Keratinocyte (primary cell): ENCODE results near the gene NASP. TPM values are rescaled to one million over a fixed set of nuclear protein-coding genes. Genes with fewer than 3 reads are reported as not detected.

ENCODE experiments used
- DNase-seq: peaks from one replicate; pipeline ENCODE4 v3.0.0-alpha.2; 2011; ENCODE audit warnings: low read depth, missing footprints, low spot score
- FAIRE-seq: peaks from 2 replicates; lab custom pipeline; 2011; peaks lifted over from hg19 to GRCh38; lab: Jason Lieb, UNC
- H2AFZ ChIP-seq: 2 replicates; pipeline ENCODE4 v1.6.0; 2012; ENCODE audit warnings: low read length, control low read depth, inconsistent platforms; ENCODE audit not compliant: control insufficient read depth
- H3K27ac ChIP-seq: 2 replicates; pipeline ENCODE4 v1.5.1; 2011; ENCODE audit warnings: low read length; ENCODE audit not compliant: control insufficient read depth, insufficient read depth
- H3K27me3 ChIP-seq: 3 replicates; pipeline ENCODE4 v1.6.0; 2011; ENCODE audit warnings: low read length; ENCODE audit not compliant: control insufficient read depth, insufficient read depth; ENCODE audit errors: extremely low read depth
- H3K36me3 ChIP-seq, 2 experiments: 2 replicates in 1 of 2; 3 replicates in 1 of 2; pipeline ENCODE4 v1.5.1; 2011; ENCODE audit warnings: low read length in 2 of 2, mild to moderate bottlenecking in 1 of 2; ENCODE audit not compliant: control insufficient read depth in 2 of 2, insufficient read depth in 2 of 2; ENCODE audit errors: extremely low read depth in 1 of 2
- H3K4me1 ChIP-seq: 3 replicates; pipeline ENCODE4 v1.5.1; 2011; ENCODE audit warnings: low read length; ENCODE audit not compliant: control insufficient read depth, insufficient read depth; ENCODE audit errors: extremely low read depth
- H3K4me2 ChIP-seq: 3 replicates; pipeline ENCODE4 v1.6.0; 2011; ENCODE audit warnings: low read depth, low read length; ENCODE audit not compliant: control insufficient read depth, insufficient read depth; ENCODE audit errors: extremely low read depth
- H3K4me3 ChIP-seq, 3 experiments: fragments of 200-600 bp in 1 of 3; sonication (generic) in 1 of 3; 2 replicates in 2 of 3; 3 replicates in 1 of 3; pipeline ENCODE4 v1.5.1; 2011 to 2016; ENCODE audit warnings: low read length in 3 of 3, mild to moderate bottlenecking in 3 of 3, control low read depth in 2 of 3, inconsistent platforms in 1 of 3, low read depth in 1 of 3, mixed read lengths in 1 of 3, mixed run types in 1 of 3, moderate library complexity in 1 of 3; ENCODE audit not compliant: control insufficient read depth in 2 of 3, insufficient read depth in 2 of 3; ENCODE audit errors: extremely low read depth in 1 of 3
- H3K79me2 ChIP-seq: 2 replicates; pipeline ENCODE4 v1.6.0; 2012; ENCODE audit warnings: low read length; ENCODE audit not compliant: control insufficient read depth, insufficient read depth
- H3K9ac ChIP-seq: 3 replicates; pipeline ENCODE4 v1.6.0; 2011; ENCODE audit warnings: low read length; ENCODE audit not compliant: control insufficient read depth, insufficient read depth; ENCODE audit errors: extremely low read depth
- H3K9me1 ChIP-seq: 3 replicates; pipeline ENCODE4 v1.6.0; 2011; ENCODE audit warnings: low read length; ENCODE audit not compliant: control insufficient read depth, insufficient read depth; ENCODE audit errors: extremely low read depth
- H3K9me3 ChIP-seq: 2 replicates; pipeline ENCODE4 v1.5.1; 2012; ENCODE audit warnings: low read depth, low read length; ENCODE audit not compliant: control insufficient read depth
- H4K20me1 ChIP-seq: 3 replicates; pipeline ENCODE4 v1.6.0; 2011; ENCODE audit warnings: low read length; ENCODE audit not compliant: control insufficient read depth, insufficient read depth; ENCODE audit errors: extremely low read depth
- EZH2 ChIP-seq: IDR thresholded peaks from one replicate; pipeline ENCODE4 v1.6.1; 2012; ENCODE audit warnings: inconsistent platforms, mild to moderate bottlenecking, low read length, moderate library complexity
- dilution Hi-C: fragments of 300-500 bp; cut with MboI; formaldehyde crosslinking; loops from one replicate; pipeline ENCODE4 v1.7.0; 2020; ENCODE audit warnings: low sequenced_read_pairs; ENCODE audit not compliant: extremely low pct_ligation_motif_present
- polyA plus RNA-seq, 5 experiments: library from polyadenylated mRNA; depleted of rRNA in 3 of 5; stranded (reverse) in 3 of 5; stranded (forward) in 1 of 5; unstranded in 1 of 5; fragments of >200 nt; gene quantifications; 1 replicate in 1 of 5; 2 replicates in 3 of 5; 3 replicates in 1 of 5; pipeline versions ENCODE4 v1.2.1 to v1.2.3, GENCODE V29; 2011 to 2012; ENCODE audit warnings: missing spikeins in 2 of 5, low read depth in 1 of 5, low replicate concordance in 1 of 5
- TF ChIP-seq, protein P1 (sequence below), 3 experiments: IDR thresholded peaks in 1 of 3; conservative IDR thresholded peaks in 1 of 3; optimal IDR thresholded peaks in 1 of 3; 2 replicates in 2 of 3; 3 replicates in 1 of 3; pipeline versions ENCODE3 to v1.5.1; 2011; ENCODE audit warnings: low read length in 3 of 3, mild to moderate bottlenecking in 3 of 3, moderate library complexity in 2 of 3, control low read depth in 1 of 3, inconsistent platforms in 1 of 3; ENCODE audit not compliant: insufficient read depth in 2 of 3; ENCODE audit errors: extremely low read depth in 1 of 3

Gene NASP
- polyA plus RNA-seq, 1 donor (not counting 4 experiments of a cell fraction or from before 2014, with no cell fraction given) = 61.7 TPM

GRCh38 chr1:45542591-45542990, 41.2 kb upstream of the NASP start:
- DNase-seq (no peak), FAIRE-seq (no peak)
- Histone ChIP-seq H3K4me3 (no peak overlapping the region), H3K36me3 (no peaks in the 10 kb centered on the region), H3K27me3 (no peaks in the 10 kb centered on the region), H3K27ac (no peak overlapping the region), H3K79me2 (no peaks in the 10 kb centered on the region), H3K4me2 (no peak overlapping the region), H4K20me1 (no peaks in the 10 kb centered on the region), H3K9ac (no peak overlapping the region), H3K9me1 (no peaks in the 10 kb centered on the region), H3K9me3 (no peaks in the 10 kb centered on the region), H3K4me1 (no peaks in the 10 kb centered on the region), H2AFZ (no peak overlapping the region)
- dilution Hi-C loops = no loop called here
- TF ChIP-seq EZH2 = no peak
- TF ChIP-seq, protein P1, sequence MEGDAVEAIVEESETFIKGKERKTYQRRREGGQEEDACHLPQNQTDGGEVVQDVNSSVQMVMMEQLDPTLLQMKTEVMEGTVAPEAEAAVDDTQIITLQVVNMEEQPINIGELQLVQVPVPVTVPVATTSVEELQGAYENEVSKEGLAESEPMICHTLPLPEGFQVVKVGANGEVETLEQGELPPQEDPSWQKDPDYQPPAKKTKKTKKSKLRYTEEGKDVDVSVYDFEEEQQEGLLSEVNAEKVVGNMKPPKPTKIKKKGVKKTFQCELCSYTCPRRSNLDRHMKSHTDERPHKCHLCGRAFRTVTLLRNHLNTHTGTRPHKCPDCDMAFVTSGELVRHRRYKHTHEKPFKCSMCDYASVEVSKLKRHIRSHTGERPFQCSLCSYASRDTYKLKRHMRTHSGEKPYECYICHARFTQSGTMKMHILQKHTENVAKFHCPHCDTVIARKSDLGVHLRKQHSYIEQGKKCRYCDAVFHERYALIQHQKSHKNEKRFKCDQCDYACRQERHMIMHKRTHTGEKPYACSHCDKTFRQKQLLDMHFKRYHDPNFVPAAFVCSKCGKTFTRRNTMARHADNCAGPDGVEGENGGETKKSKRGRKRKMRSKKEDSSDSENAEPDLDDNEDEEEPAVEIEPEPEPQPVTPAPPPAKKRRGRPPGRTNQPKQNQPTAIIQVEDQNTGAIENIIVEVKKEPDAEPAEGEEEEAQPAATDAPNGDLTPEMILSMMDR (optimal IDR thresholded peaks at IDR 0.05 in 1 of 3, IDR thresholded peaks at IDR 0.05 in 1 of 3, conservative IDR thresholded peaks at IDR 0.05 in 1 of 3; ENCODE audit: extremely low read depth in 1 of 3, insufficient read depth in 2 of 3, low read length in 3 of 3) = no peak

DNA sequence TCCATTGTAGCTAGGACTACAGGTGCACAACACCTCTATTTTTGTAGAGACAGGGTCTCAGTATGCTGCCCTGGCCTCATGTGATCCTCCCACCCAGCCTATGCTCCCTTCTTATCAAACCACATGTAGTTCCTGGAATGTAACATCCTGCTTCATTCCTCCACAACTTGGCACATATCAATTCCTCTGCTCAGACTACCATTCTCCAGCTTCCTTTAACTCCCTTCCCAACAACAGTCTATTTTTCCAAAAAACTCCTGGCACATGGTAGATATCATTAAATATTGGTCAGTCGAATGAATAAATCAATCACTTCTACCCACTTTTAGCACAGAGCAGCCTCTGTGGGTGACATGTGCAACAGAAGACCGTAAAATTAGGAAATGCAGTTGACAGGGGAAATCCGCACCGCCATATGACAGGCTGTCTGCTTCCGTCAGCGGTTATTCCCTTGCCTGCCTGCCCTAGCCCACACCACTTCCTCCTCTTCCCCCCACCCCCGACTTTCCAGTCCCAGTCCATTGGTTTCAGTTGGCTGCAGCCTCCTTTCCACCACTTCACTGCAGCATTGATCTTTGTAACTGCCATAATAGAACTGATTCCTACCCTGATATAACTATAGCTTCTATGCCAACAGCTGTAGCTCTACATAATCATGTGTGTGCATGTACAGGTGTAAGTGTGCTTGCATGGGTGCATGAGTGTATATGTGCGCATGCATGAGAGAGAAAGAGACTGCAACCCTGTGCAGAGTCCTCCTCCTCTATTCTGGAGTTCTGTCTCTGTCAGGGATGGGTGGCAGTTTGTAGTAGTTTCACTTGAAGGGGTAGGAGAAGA, 40.0 kb upstream of the NASP start:
- Histone ChIP-seq H3K79me2 (no peaks in the 10 kb centered on the region), H3K36me3 (no peaks in the 10 kb centered on the region), H4K20me1 (no peaks in the 10 kb centered on the region), H3K9me1 (no peaks in the 10 kb centered on the region), H3K27me3 (no peaks in the 10 kb centered on the region), H3K27ac (no peak overlapping the region), H3K4me2 (no peak overlapping the region), H3K9ac (no peak overlapping the region), H3K4me1 (no peaks in the 10 kb centered on the region), H3K4me3 (no peak overlapping the region), H3K9me3 (no peaks in the 10 kb centered on the region), H2AFZ (no peak overlapping the region)
- DNase-seq = no peak
- TF ChIP-seq, protein P1 (optimal IDR thresholded peaks at IDR 0.05 in 1 of 3, IDR thresholded peaks at IDR 0.05 in 1 of 3, conservative IDR thresholded peaks at IDR 0.05 in 1 of 3; ENCODE audit: extremely low read depth in 1 of 3, insufficient read depth in 2 of 3, low read length in 3 of 3) = no peak
- no peak for FAIRE-seq
- dilution Hi-C loops = no loop called here
